MM.1S (cell line): ENCODE results near the gene PAXX.

Experiments used
- DNase-seq: peaks from one replicate; pipeline ENCODE4 v3.0.0-alpha.2; 2015
- H2AFZ ChIP-seq: fragments of 300-600 bp; sonication (generic); 2 replicates; pipeline ENCODE4 v1.6.0; 2016; ENCODE audit warnings: antibody characterized with exemption, low read length
- H3F3A ChIP-seq: fragments of 300-600 bp; sonication (generic); 2 replicates; pipeline ENCODE4 v1.6.1; 2016; ENCODE audit warnings: mild to moderate bottlenecking, antibody characterized with exemption, low read length, moderate library complexity, mixed read lengths; ENCODE audit not compliant: insufficient read depth
- H3K27ac ChIP-seq: fragments of 300-600 bp; sonication (generic); 2 replicates; pipeline ENCODE4 v1.5.1; 2016; ENCODE audit warnings: mild to moderate bottlenecking, low read length
- H3K27me3 ChIP-seq: fragments of 300-600 bp; sonication (generic); replicated peaks from 2 replicates; pipeline ENCODE4 v1.6.0; 2016; ENCODE audit warnings: low read length; ENCODE audit not compliant: insufficient read depth
- H3K36me3 ChIP-seq: fragments of 300-600 bp; sonication (generic); replicated peaks from 2 replicates; pipeline ENCODE4 v1.6.1; 2016; ENCODE audit warnings: mild to moderate bottlenecking, low read length, mixed read lengths; ENCODE audit not compliant: insufficient read depth
- H3K4me1 ChIP-seq: fragments of 300-600 bp; sonication (generic); 2 replicates; pipeline ENCODE4 v1.6.1; 2016; ENCODE audit warnings: low read length, mixed read lengths
- H3K4me2 ChIP-seq: fragments of 300-600 bp; sonication (generic); 2 replicates; pipeline ENCODE4 v1.6.0; 2016; ENCODE audit warnings: low read depth, low read length
- H3K4me3 ChIP-seq: fragments of 300-600 bp; sonication (generic); 2 replicates; pipeline ENCODE4 v1.5.1; 2016; ENCODE audit warnings: low read length, mixed read lengths
- H3K79me2 ChIP-seq: fragments of 300-600 bp; sonication (generic); 2 replicates; pipeline ENCODE4 v1.6.1; 2016; ENCODE audit warnings: mixed run types, low read length, mixed read lengths
- H3K9ac ChIP-seq: fragments of 300-600 bp; sonication (generic); 2 replicates; pipeline ENCODE4 v1.6.1; 2016; ENCODE audit warnings: low read length, mixed read lengths
- H3K9me2 ChIP-seq: fragments of 300-600 bp; sonication (generic); replicated peaks from 2 replicates; pipeline ENCODE4 v1.6.1; 2016; ENCODE audit warnings: mild to moderate bottlenecking, low read length, mixed read lengths; ENCODE audit not compliant: insufficient read depth
- H3K9me3 ChIP-seq: fragments of 300-600 bp; sonication (generic); replicated peaks from 2 replicates; pipeline ENCODE4 v1.6.1; 2016; ENCODE audit warnings: mild to moderate bottlenecking, low read length, mixed read lengths; ENCODE audit not compliant: insufficient read depth
- H4K20me1 ChIP-seq: fragments of 300-600 bp; sonication (generic); 2 replicates; pipeline ENCODE4 v1.6.1; 2016; ENCODE audit warnings: mild to moderate bottlenecking, low read length, moderate library complexity, mixed read lengths; ENCODE audit not compliant: insufficient read depth
- CTCF ChIP-seq: fragments of 300-600 bp; sonication (generic); IDR thresholded peaks from 2 replicates; pipeline ENCODE4 v1.5.1; 2016; ENCODE audit warnings: antibody characterized with exemption, low read length, mixed read lengths
- EZH2 ChIP-seq: fragments of 300-600 bp; sonication (generic); optimal IDR thresholded peaks from 2 replicates; pipeline ENCODE3; 2017; ENCODE audit warnings: low read depth, mild to moderate bottlenecking, antibody characterized with exemption, low read length, mixed read lengths
- EZH2phosphoT487 ChIP-seq: fragments of 300-600 bp; sonication (generic); IDR thresholded peaks from 2 replicates; pipeline ENCODE4 v1.6.1; 2018; ENCODE audit warnings: antibody characterized with exemption, low read length

PAXX gene

DNA sequence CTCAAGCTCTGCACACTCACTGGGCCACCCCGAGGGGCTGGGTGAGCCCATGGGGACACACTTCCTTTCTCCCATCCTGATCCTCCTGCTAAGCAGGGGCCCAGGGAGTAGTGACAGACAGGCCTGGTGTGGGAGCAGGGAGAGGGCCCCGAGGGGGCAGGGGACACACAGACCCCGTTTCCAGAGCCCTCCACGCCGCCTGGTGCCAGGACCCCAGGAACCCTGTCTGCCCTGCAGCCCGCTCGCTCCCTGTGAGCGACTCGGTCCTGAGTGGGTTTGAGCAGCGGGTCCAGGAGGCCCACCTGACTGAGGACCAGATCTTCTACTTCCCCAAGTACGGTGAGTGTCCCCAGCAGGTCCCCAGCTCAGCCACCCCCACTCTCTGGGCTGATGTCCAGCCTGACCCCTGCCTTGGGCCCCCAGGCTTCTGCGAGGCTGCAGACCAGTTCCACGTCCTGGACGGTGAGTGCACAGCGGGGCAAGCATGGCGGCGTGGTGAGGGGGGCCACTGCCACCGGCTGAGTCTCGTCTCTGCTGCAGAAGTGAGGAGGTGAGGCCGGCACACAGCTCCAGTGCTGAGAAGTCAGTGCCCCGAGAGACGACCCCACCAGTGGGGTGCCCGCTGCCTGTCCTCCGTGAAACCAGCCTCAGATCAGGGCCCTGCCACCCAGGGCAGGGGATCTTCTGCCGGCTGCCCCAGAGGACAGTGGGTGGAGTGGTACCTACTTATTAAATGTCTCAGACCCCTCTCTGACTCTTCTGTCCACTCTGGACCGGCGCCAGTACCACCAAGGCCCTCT, 45.8 kb upstream of the PAXX start:
- Histone ChIP-seq H2AFZ (no peak overlapping the region), H3K4me3 (no peak overlapping the region), H3K79me2 (peaks cover 27% of the 10 kb centered on the region), H3F3A (no peaks in the 10 kb centered on the region), H4K20me1 (no peaks in the 10 kb centered on the region), H3K27me3 (no peaks in the 10 kb centered on the region), H3K36me3 (peaks cover 14% of the 10 kb centered on the region), H3K27ac (no peak overlapping the region), H3K9ac (no peak overlapping the region), H3K4me2 (no peak overlapping the region), H3K9me2 (no peaks in the 10 kb centered on the region), H3K9me3 (no peaks in the 10 kb centered on the region), H3K4me1 (peaks cover 9% of the 10 kb centered on the region)
- no peak for DNase-seq
- TF ChIP-seq EZH2 (no peak), CTCF (no peak), EZH2phosphoT487 (no peak)

DNA sequence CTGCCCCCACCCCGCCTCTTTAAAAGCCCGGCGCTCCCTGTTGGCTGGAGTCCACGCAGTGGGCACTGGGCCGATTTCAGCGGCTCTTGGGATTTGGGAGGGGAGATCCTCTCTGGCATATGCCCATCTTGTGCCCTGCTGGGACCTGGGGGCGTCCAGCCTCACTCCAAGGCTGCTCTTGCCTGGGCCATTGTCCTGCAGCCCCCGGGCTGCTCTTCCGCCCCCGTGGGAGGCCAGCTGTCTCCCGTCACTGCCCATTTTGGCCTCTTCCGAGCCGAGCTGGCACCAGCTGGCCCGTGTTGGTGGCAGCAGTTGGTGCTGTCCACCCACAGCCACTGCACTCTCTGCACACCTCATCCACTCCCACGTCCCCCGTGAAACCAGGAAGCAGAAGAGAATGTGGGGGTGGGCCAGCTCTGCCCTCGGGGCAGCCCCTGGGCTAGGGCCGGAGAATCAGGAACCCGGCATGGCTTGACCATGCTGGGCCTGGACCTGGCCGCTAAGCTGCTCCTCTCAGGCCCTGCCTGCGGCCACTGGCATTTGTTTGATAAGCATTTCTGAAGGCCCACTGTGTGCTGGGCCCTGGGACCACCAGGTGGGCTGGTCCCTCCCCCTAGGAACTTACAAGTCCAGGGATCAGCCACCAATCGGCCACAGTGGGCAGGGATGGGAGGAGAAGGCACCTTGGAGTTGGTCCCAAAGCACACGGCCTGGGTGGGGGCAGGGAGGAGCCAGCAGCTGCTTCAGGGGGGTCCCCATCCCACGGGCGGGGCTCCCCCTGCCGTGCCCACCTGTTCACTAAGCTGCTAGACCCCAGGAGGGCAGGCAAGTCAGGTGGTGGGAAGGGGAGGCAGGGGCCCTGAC, 45.0 kb upstream of the PAXX start:
- H3K9me3 ChIP-seq = no peaks in the 10 kb centered on the region
- H3K79me2 ChIP-seq = peaks cover 18% of the 10 kb centered on the region
- H3K4me1 ChIP-seq = peaks cover 9% of the 10 kb centered on the region
- H3K27ac ChIP-seq = no peak overlapping the region
- DNase-seq = no peak
- peaks cover 6% of the 10 kb centered on the region for H3K36me3 ChIP-seq
- H4K20me1 ChIP-seq = no peaks in the 10 kb centered on the region
- no peaks in the 10 kb centered on the region for H3K27me3 ChIP-seq
- H2AFZ ChIP-seq = no peak overlapping the region
- no peaks in the 10 kb centered on the region for H3F3A ChIP-seq
- no peak overlapping the region for H3K4me3 ChIP-seq
- H3K9me2 ChIP-seq = no peaks in the 10 kb centered on the region
- H3K9ac ChIP-seq = no peak overlapping the region
- no peak for TF ChIP-seq EZH2phosphoT487
- TF ChIP-seq EZH2 = no peak
- TF ChIP-seq CTCF = no peak
- H3K4me2 ChIP-seq = no peak overlapping the region

- DNase-seq = no peak
- Histone ChIP-seq H3K79me2 (peaks cover 11% of the 10 kb centered on the region), H3F3A (no peaks in the 10 kb centered on the region), H3K9me2 (no peaks in the 10 kb centered on the region), H3K27ac (no peak overlapping the region), H3K27me3 (peaks cover 4% of the 10 kb centered on the region), H3K9ac (no peak overlapping the region), H3K9me3 (no peaks in the 10 kb centered on the region), H3K4me3 (no peak overlapping the region), H3K4me2 (no peak overlapping the region), H3K4me1 (peaks cover 9% of the 10 kb centered on the region), H4K20me1 (no peaks in the 10 kb centered on the region), H2AFZ (no peak overlapping the region), H3K36me3 (no peaks in the 10 kb centered on the region)
- TF ChIP-seq EZH2phosphoT487 (no peak), CTCF (peak; percentile 30), EZH2 (no peak)
These were observed 44.2 kb upstream of the PAXX start for GRCh38 chr9:136947955-136948510.
